HCT116 (cell line): ENCODE results near the gene MAFG. TPM values are rescaled to one million over a fixed set of nuclear protein-coding genes. Genes with fewer than 3 reads are reported as not detected.

Source experiments
- ATAC-seq: fragments of 200-7000 bp; cut with Tn5 transposase; 2 replicates; pipeline ENCODE4 v1.9.1; 2020; ENCODE audit warnings: mild to moderate bottlenecking, moderate library complexity
- BruUV-seq: library from RNA; stranded (reverse); fragments of 400-500 nt; replicated peaks from 2 replicates; lab custom pipeline; 2021; lab: Mats Ljungman, UMichigan
- CTCF ChIA-PET: fragments of 300-600 bp; sonication (Branson Sonifier 250); formaldehyde crosslinking; loops from one replicate; lab custom pipeline; 2021; ENCODE audit warnings: antibody characterized with exemption; lab: Charles Lee
- POLR2A ChIA-PET: fragments of 300-600, 350-600 bp; sonication (Branson Sonifier 250); formaldehyde crosslinking; loops from one replicate; lab custom pipeline; 2021; ENCODE audit warnings: antibody characterized with exemption; lab: Charles Lee
- RAD21 ChIA-PET, 2 experiments: fragments of 300-600 bp; sonication (Branson Sonifier 250); formaldehyde crosslinking; loops; one replicate each; lab custom pipeline; 2023; ENCODE audit warnings: low total read pairs in 2 of 2; ENCODE audit not compliant: uncharacterized antibody in 2 of 2, unreplicated experiment in 2 of 2, low non-redundant PET in 1 of 2; lab: Charles Lee
- DNase-seq: peaks from one replicate; pipeline ENCODE4 v3.0.0-alpha.2; 2010; ENCODE audit warnings: low read depth, low spot score
- H2AFZ ChIP-seq: fragments of 200-600 bp; shearing (Covaris generic), sonication (generic); 2 replicates; pipeline ENCODE4 v1.6.1; 2017; ENCODE audit warnings: low read depth, mixed run types, mixed read lengths, antibody characterized with exemption, low read length; ENCODE audit not compliant: poor library complexity, severe bottlenecking
- H3K27ac ChIP-seq: 2 replicates; pipeline ENCODE4 v1.5.1; 2012; ENCODE audit warnings: low read depth, low read length
- H3K27me3 ChIP-seq: fragments of 200-600 bp; sonication (generic); 2 replicates; pipeline ENCODE4 v1.6.1; 2016; ENCODE audit warnings: mixed run types, low read length, mixed read lengths; ENCODE audit not compliant: insufficient read depth
- H3K36me3 ChIP-seq, 2 experiments: fragments of 200-500 bp in 1 of 2; fragments of 200-600 bp in 1 of 2; sonication (Bioruptor generic) in 1 of 2; sonication (generic) in 1 of 2; 2 replicates each; pipeline versions ENCODE4 v1.5.1 to v1.6.1; 2014 to 2016; ENCODE audit warnings: low read length in 2 of 2, inconsistent platforms in 1 of 2, mixed read lengths in 1 of 2, mixed run types in 1 of 2; ENCODE audit not compliant: insufficient read depth in 2 of 2, control insufficient read depth in 1 of 2
- H3K4me1 ChIP-seq, 2 experiments: fragments of 200-600 bp in 1 of 2; sonication (generic) in 1 of 2; 2 replicates each; pipeline versions ENCODE4 v1.5.1 to v1.6.1; 2012 to 2017; ENCODE audit warnings: low read length in 2 of 2, inconsistent platforms in 1 of 2, mild to moderate bottlenecking in 1 of 2, mixed read lengths in 1 of 2, mixed run types in 1 of 2, moderate library complexity in 1 of 2; ENCODE audit not compliant: insufficient read depth in 2 of 2, control insufficient read depth in 1 of 2
- H3K4me2 ChIP-seq: fragments of 200-600 bp; sonication (generic); 2 replicates; pipeline ENCODE4 v1.6.1; 2017; ENCODE audit warnings: mixed run types, low read length, mixed read lengths
- H3K4me3 ChIP-seq, 2 experiments: fragments of 200-600 bp in 1 of 2; sonication (generic) in 1 of 2; replicated peaks in 1 of 2; 2 replicates each; pipeline ENCODE4 v1.5.1; 2011 to 2016; ENCODE audit warnings: low read length in 2 of 2, control low read depth in 1 of 2, low read depth in 1 of 2, mild to moderate bottlenecking in 1 of 2, mixed read lengths in 1 of 2, mixed run types in 1 of 2
- H3K79me2 ChIP-seq: fragments of 200-600 bp; sonication (generic); 2 replicates; pipeline ENCODE4 v1.6.1; 2017; ENCODE audit warnings: mild to moderate bottlenecking, mixed run types, low read length, moderate library complexity, mixed read lengths; ENCODE audit not compliant: insufficient read depth
- H3K9ac ChIP-seq: fragments of 200-600 bp; sonication (generic); 2 replicates; pipeline ENCODE4 v1.6.1; 2016; ENCODE audit warnings: low read length, mixed read lengths
- H3K9me2 ChIP-seq: fragments of 200-600 bp; sonication (generic), shearing (Covaris generic); 2 replicates; pipeline ENCODE4 v1.6.1; 2017; ENCODE audit warnings: mixed run types, mild to moderate bottlenecking, moderate library complexity; ENCODE audit not compliant: insufficient read depth
- H3K9me3 ChIP-seq, 2 experiments: fragments of 200-500 bp in 1 of 2; fragments of 200-600 bp in 1 of 2; sonication (Bioruptor generic) in 1 of 2; sonication (generic) in 1 of 2; 2 replicates each; pipeline ENCODE4 v1.6.1; 2014 to 2017; ENCODE audit warnings: low read length in 2 of 2, mixed read lengths in 2 of 2, inconsistent platforms in 1 of 2, low read depth in 1 of 2, mild to moderate bottlenecking in 1 of 2, mixed run types in 1 of 2, moderate library complexity in 1 of 2; ENCODE audit not compliant: control insufficient read depth in 1 of 2, insufficient read depth in 1 of 2
- H4K20me1 ChIP-seq: fragments of 200-600 bp; sonication (generic), shearing (Covaris generic); 2 replicates; pipeline ENCODE4 v1.6.1; 2017; ENCODE audit warnings: mixed run types, mild to moderate bottlenecking, moderate library complexity; ENCODE audit not compliant: insufficient read depth
- EGR1 ChIP-seq: IDR thresholded peaks from 2 replicates; pipeline ENCODE4 v1.6.1; 2012; ENCODE audit warnings: low read depth
- JUND ChIP-seq: IDR thresholded peaks from 2 replicates; pipeline ENCODE4 v1.6.1; 2012
- POLR2AphosphoS5 ChIP-seq: IDR thresholded peaks from 2 replicates; pipeline ENCODE4 v1.6.1; 2011; ENCODE audit warnings: mild to moderate bottlenecking, low read depth, low read length, moderate library complexity
- ZBTB33 ChIP-seq: IDR thresholded peaks from 2 replicates; pipeline ENCODE4 v1.6.1; 2011; ENCODE audit warnings: mild to moderate bottlenecking, low read length, moderate library complexity; ENCODE audit not compliant: insufficient replicate concordance; ENCODE audit errors: extremely low read depth
- ZNF274 ChIP-seq: fragments of 200-500 bp; sonication (Bioruptor generic); IDR thresholded peaks from 2 replicates; pipeline ENCODE4 v1.6.1; 2014; ENCODE audit warnings: mild to moderate bottlenecking, low read depth, low read length, inconsistent platforms
- intact Hi-C: fragments of 100-400 bp; cut with micrococcal nuclease; formaldehyde crosslinking; loops from 2 replicates; pipeline ENCODE4 v1.10.0; 2022
- total RNA-seq: library from RNA; stranded (reverse); gene quantifications from one replicate; pipeline ENCODE4 v1.2.1, GENCODE V29; 2021; ENCODE audit not compliant: unreplicated experiment
- TF ChIP-seq, protein P1 (sequence below): IDR thresholded peaks from 2 replicates; pipeline ENCODE4 v1.6.1; 2012; ENCODE audit warnings: low read depth

The MAFG gene
- total RNA-seq, 1 experiment from 2014 or later = 46.8 TPM

GRCh38 chr17:81885454-81885853, 42.1 kb downstream of the MAFG start:
- ChIA-PET CTCF (no interaction called here), RAD21 (no interaction called here)
- BruUV-seq = no TSS peak
- Histone ChIP-seq H2AFZ (no peak overlapping the region), H3K4me2 (no peak overlapping the region)
- TF ChIP-seq POLR2AphosphoS5 = no peak
- TF ChIP-seq EGR1 = no peak
- TF ChIP-seq JUND = no peak
- TF ChIP-seq, protein P1, sequence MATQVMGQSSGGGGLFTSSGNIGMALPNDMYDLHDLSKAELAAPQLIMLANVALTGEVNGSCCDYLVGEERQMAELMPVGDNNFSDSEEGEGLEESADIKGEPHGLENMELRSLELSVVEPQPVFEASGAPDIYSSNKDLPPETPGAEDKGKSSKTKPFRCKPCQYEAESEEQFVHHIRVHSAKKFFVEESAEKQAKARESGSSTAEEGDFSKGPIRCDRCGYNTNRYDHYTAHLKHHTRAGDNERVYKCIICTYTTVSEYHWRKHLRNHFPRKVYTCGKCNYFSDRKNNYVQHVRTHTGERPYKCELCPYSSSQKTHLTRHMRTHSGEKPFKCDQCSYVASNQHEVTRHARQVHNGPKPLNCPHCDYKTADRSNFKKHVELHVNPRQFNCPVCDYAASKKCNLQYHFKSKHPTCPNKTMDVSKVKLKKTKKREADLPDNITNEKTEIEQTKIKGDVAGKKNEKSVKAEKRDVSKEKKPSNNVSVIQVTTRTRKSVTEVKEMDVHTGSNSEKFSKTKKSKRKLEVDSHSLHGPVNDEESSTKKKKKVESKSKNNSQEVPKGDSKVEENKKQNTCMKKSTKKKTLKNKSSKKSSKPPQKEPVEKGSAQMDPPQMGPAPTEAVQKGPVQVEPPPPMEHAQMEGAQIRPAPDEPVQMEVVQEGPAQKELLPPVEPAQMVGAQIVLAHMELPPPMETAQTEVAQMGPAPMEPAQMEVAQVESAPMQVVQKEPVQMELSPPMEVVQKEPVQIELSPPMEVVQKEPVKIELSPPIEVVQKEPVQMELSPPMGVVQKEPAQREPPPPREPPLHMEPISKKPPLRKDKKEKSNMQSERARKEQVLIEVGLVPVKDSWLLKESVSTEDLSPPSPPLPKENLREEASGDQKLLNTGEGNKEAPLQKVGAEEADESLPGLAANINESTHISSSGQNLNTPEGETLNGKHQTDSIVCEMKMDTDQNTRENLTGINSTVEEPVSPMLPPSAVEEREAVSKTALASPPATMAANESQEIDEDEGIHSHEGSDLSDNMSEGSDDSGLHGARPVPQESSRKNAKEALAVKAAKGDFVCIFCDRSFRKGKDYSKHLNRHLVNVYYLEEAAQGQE = no peak
- no peak for TF ChIP-seq ZNF274
- TF ChIP-seq ZBTB33 = no peak
- TF ChIP-seq, all 23 proteins: peak for 0
- POLR2A ChIA-PET = interaction anchor here (0.9 kb wide), 1 partner anchor 18 kb away, joined by 3 read pairs; no protein-coding TSS in a partner anchor
- peaks cover 10 to 26% of the 10 kb centered on the region in 2 experiments for H3K4me1 ChIP-seq
- no peaks in the 10 kb centered on the region for H3K9me3 ChIP-seq
- DNase-seq = no peak
- intact Hi-C loops = no loop called here
- peak overlapping the region; percentile 19; the same call in 1 of the 2 replicates for H3K27ac ChIP-seq
- no peak overlapping the region for H3K9ac ChIP-seq
- no peaks in the 10 kb centered on the region for H3K27me3 ChIP-seq
- H4K20me1 ChIP-seq = peaks cover 7% of the 10 kb centered on the region; the same call in 1 of the 2 replicates
- peaks cover 91% of the 10 kb centered on the region for H3K79me2 ChIP-seq
- no peak for ATAC-seq
- no peak overlapping the region for H3K4me3 ChIP-seq
- H3K36me3 ChIP-seq = peaks cover 44 to 88% of the 10 kb centered on the region in 2 experiments
- H3K9me2 ChIP-seq = no peaks in the 10 kb centered on the region
